Cardiac muscle cell (in vitro differentiated cells and primary cell): ENCODE data around the gene DDA1. TPM values are rescaled to one million over a fixed set of nuclear protein-coding genes. Genes with fewer than 3 reads are reported as not detected.
"Not testable (repeated sequence)": the region's sequence is repeated elsewhere in the genome, so short reads cannot be mapped to it uniquely, and the experiment has no call there.

Source experiments
- DNase-seq, 2 donors: peaks; one replicate each; pipeline versions ENCODE4 v3.0.0 to v3.0.0-alpha.2; 2010 to 2017; ENCODE audit warnings: low read depth in 1 of 2, low spot score in 1 of 2
- H3K27ac ChIP-seq: fragments of 200-600 bp; sonication (generic); 2 replicates; pipeline ENCODE4 v1.5.1; 2016
- H3K27me3 ChIP-seq: fragments of 200-600 bp; sonication (generic); 2 replicates; pipeline ENCODE4 v1.6.0; 2016; ENCODE audit warnings: control low read depth
- H3K36me3 ChIP-seq: fragments of 200-600 bp; sonication (generic); 2 replicates; pipeline ENCODE4 v1.5.1; 2016; ENCODE audit warnings: control low read depth
- H3K4me1 ChIP-seq: fragments of 200-600 bp; sonication (generic); 2 replicates; pipeline ENCODE4 v1.8.1; 2017; ENCODE audit warnings: low read depth, mild to moderate bottlenecking, mixed run types
- H3K4me3 ChIP-seq: fragments of 200-600 bp; sonication (generic); 2 replicates; pipeline ENCODE4 v1.5.1; 2016; ENCODE audit warnings: mild to moderate bottlenecking
- H3K9me3 ChIP-seq: fragments of 200-600 bp; sonication (generic); 2 replicates; pipeline ENCODE4 v1.5.1; 2017; ENCODE audit warnings: low read depth, mild to moderate bottlenecking, control low read depth
- polyA plus RNA-seq: library from polyadenylated mRNA; unstranded; fragments of >200 nt; fragmentation: Nextera tagmentation; extraction: Ambion mirVana; gene quantifications from 2 replicates; pipeline ENCODE4 v1.2.1, GENCODE V29; 2016
- total RNA-seq: library from RNA; depleted of rRNA; stranded (reverse); fragments of >200 nt; gene quantifications from 2 replicates; pipeline ENCODE4 v1.2.3, GENCODE V29; 2016
- TF ChIP-seq, protein P1 (sequence below): IDR thresholded peaks from 2 replicates; pipeline ENCODE4 v1.5.1; 2012; ENCODE audit warnings: low read depth, mild to moderate bottlenecking, low read length

Gene DDA1
- total and polyA plus RNA-seq, 2 experiments from 2014 or later: 45.4 to 53.3 TPM

DNA sequence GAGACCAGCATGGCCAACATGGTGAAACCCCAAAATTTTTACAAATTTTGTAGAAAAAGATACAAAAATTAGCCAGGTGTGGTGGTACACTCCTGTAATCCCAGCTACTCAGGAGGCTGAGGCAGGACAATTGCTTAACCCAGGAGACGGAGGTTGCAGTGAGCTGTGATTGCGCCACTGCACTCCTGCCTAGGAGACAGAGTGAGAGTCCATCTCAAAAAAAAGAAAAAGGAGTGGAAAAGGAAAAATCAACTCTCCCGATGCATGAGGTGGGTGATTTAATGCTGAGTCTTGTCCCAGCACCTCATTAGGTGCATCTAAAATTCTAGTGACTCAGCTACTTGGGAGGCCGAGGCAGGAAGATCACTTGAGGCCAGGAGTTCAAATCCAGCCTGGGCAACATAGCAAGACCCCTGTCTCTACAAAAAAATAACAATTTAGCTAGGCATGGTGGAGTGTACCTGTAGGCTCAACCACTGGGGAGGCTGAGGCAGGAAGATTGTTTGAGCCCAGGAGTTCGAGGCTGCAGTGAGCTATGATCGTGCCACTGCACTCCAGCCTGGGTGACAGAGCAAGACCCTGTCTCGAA is 47.8 kb downstream of the DDA1 start:
- no peak for DNase-seq
- Histone ChIP-seq H3K27me3 (no peaks in the 10 kb centered on the region), H3K36me3 (no peaks in the 10 kb centered on the region), H3K9me3 (no peaks in the 10 kb centered on the region), H3K4me1 (no peaks in the 10 kb centered on the region), H3K4me3 (no peak overlapping the region), H3K27ac (no peak overlapping the region)
- TF ChIP-seq, protein P1, sequence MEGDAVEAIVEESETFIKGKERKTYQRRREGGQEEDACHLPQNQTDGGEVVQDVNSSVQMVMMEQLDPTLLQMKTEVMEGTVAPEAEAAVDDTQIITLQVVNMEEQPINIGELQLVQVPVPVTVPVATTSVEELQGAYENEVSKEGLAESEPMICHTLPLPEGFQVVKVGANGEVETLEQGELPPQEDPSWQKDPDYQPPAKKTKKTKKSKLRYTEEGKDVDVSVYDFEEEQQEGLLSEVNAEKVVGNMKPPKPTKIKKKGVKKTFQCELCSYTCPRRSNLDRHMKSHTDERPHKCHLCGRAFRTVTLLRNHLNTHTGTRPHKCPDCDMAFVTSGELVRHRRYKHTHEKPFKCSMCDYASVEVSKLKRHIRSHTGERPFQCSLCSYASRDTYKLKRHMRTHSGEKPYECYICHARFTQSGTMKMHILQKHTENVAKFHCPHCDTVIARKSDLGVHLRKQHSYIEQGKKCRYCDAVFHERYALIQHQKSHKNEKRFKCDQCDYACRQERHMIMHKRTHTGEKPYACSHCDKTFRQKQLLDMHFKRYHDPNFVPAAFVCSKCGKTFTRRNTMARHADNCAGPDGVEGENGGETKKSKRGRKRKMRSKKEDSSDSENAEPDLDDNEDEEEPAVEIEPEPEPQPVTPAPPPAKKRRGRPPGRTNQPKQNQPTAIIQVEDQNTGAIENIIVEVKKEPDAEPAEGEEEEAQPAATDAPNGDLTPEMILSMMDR: no peak

- TF ChIP-seq, protein P1: no peak
- no peaks in the 10 kb centered on the region for H3K9me3 ChIP-seq
- no peak overlapping the region for H3K4me3 ChIP-seq
- H3K36me3 ChIP-seq: no peaks in the 10 kb centered on the region
- DNase-seq: no peak
- H3K27me3 ChIP-seq: no peaks in the 10 kb centered on the region
- H3K4me1 ChIP-seq: no peaks in the 10 kb centered on the region
- H3K27ac ChIP-seq: no peak overlapping the region
Observed at GRCh38 chr19:17357724-17358123, 48.4 kb downstream of the DDA1 start.

- no peaks in the 10 kb centered on the region for H3K4me1 ChIP-seq
- TF ChIP-seq, protein P1: no peak
- no peak for DNase-seq
- no peaks in the 10 kb centered on the region for H3K27me3 ChIP-seq
- no peaks in the 10 kb centered on the region for H3K9me3 ChIP-seq
- H3K4me3 ChIP-seq: no peak overlapping the region
- H3K36me3 ChIP-seq: no peaks in the 10 kb centered on the region
- H3K27ac ChIP-seq: no peak overlapping the region
Observed at GRCh38 chr19:17358395-17358794, 49.0 kb downstream of the DDA1 start.

GRCh38 chr19:17359905-17360800 is 50.8 kb downstream of the DDA1 start:
- Histone ChIP-seq H3K27me3 (no peaks in the 10 kb centered on the region), H3K4me3 (no peak overlapping the region), H3K27ac (no peak overlapping the region), H3K36me3 (no peaks in the 10 kb centered on the region), H3K4me1 (no peaks in the 10 kb centered on the region), H3K9me3 (no peaks in the 10 kb centered on the region)
- no peak for DNase-seq
- TF ChIP-seq, protein P1: no peak

GRCh38 chr19:17363852-17364605 is 54.7 kb downstream of the DDA1 start:
- DNase-seq, H3K9me3 ChIP-seq, H3K36me3 ChIP-seq, H3K27ac ChIP-seq, H3K4me1 ChIP-seq, H3K27me3 ChIP-seq, H3K4me3 ChIP-seq: not testable (repeated sequence)
